GM12874 (cell line): ENCODE measurements around the gene MFNG.

Experiments
- TF ChIP-seq, protein P1 (sequence below): IDR thresholded peaks from 2 replicates; pipeline ENCODE4 v1.5.1; 2011; ENCODE audit warnings: low read depth, mild to moderate bottlenecking, control low read depth, low read length, moderate library complexity; ENCODE audit not compliant: insufficient read depth

The MFNG gene

DNA sequence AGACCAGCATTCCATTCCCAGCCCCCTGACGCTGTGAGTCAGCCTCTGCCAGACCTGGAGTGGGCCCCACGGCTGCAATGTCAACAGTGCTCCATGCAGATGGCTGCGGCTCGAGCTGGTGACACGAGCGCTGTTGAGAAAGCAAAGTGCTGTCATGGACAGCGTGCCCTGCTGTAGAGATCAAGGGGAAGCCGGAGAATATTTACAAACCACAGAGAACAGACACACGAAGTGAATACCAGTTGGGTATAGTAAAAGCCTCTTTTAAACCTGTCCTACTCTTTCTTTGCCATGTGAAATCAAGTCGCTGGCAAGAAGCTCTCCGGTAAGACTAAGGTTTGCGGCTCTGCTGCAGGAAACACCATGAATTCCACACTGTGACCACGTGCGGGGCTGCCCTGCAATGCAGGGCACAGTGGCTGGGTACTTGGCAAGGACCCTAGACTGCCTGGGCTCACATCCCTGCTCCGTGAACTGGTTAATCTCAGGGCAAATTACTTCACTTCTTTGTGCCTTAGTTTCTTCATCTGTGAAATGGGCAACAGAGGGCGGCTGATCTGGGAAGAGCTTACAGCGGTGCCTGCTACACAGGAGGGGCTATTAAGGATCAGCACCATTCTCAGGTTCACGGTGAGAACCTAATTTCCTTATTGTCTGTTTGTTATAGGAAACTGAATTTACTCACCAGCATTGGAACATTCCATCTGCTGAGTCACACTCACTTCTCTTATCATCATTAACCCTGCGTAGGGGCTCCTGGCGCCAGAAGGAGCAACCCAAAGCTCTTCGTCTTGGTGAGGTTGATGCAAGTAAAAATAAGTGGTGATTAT is 31.1 kb downstream of the MFNG start:
- TF ChIP-seq, protein P1, sequence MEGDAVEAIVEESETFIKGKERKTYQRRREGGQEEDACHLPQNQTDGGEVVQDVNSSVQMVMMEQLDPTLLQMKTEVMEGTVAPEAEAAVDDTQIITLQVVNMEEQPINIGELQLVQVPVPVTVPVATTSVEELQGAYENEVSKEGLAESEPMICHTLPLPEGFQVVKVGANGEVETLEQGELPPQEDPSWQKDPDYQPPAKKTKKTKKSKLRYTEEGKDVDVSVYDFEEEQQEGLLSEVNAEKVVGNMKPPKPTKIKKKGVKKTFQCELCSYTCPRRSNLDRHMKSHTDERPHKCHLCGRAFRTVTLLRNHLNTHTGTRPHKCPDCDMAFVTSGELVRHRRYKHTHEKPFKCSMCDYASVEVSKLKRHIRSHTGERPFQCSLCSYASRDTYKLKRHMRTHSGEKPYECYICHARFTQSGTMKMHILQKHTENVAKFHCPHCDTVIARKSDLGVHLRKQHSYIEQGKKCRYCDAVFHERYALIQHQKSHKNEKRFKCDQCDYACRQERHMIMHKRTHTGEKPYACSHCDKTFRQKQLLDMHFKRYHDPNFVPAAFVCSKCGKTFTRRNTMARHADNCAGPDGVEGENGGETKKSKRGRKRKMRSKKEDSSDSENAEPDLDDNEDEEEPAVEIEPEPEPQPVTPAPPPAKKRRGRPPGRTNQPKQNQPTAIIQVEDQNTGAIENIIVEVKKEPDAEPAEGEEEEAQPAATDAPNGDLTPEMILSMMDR = no peak

DNA sequence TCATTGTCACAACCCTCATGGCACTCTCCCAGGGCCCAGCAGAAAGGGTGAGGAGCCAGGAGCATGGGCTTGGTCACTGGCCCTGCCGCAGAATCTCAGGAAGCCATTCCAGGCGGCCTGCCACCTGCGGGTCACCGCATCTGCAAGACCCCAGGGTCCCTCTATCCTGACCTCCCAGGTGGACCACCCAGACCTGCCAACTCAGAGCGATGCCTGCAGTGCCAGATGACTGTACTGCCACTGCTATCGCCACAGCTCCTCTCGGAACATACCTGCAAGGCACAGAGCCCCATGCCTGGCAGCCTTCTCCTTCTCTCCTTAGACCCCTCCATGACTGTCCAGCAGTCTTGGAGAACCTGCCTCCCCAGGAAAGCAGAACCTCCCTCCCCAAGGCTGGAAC is 32.5 kb downstream of the MFNG start:
- TF ChIP-seq, protein P1 = no peak

DNA sequence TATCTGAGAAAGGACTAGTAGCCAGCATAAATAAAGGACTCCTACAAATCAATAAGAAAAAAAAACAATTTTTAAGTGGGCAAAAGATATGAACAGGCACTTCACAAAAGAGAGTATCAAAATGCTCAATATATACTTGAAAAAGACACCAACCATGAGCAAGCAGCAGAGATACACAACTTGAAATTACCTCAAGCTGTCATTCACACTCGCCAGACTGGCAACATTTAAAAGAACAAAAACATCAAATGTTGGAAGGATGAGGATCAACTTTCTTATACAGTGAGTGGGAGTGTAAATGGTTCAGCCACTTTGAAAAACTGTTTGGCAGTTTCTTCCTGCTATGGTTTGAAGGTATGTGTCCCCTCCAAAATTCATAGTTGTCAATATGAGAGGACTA is 35.0 kb downstream of the MFNG start:
- TF ChIP-seq, protein P1 = no peak

DNA sequence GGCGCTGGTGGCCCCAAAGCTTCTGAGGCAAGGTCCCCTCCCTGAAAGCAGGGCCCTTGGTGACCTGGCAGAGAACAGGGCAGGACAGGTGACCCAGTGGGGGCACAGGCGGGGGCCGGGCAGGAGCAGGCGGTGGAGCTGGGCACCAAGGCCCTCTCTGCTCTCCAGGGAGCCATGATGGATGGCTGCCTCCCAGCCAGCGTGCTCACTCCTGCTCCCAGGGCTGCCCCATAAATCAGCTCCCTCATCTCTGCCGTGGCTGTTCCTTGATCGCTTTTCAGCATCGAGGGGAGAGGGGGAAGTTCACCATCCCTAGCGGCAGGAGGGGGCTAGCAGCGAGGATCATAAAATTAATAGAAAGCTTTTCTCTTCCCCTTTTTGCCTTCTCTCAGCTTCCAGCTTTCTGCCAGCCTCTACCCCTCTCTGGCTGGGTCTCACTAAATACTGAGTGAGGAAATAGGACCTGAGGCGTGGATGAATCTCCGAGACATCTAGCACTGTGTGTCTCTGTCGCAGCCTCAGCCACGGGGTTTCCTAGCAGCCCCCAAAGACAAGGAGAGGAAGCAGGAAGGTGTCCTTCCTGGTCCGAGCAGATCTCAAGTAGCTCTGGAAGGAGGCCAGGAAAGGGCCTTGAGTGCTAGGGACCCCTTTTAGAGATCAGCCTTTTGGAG is 36.7 kb downstream of the MFNG start:
- TF ChIP-seq, protein P1 = no peak

DNA sequence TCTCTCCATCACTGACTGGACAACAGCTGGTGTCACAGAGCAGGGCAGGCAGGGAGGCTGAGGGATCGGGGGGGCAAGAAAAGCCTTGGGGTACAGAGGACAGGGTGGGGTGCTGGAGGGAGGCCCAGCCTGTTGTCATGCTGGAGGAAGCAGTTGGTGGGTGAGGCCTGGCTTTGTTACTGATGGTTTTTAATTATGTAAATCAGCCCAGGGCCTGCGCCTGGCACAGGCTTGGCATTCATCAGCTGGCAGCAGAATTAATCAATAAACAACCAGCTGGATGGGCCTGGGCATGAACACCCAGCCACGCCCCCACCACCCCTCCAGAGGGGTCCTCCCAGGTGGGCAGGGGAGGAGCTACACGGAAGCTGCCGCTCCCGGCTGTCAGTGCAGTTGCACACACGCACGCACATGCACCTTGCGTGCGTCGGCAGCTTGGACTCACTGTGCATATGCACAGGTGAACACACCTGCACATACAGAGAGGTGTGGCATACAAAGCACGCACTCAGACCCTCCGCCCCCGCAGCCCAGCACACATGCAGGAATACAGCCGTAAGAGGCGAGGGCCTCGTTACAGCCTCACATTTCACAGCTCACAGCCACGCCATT is 37.6 kb downstream of the MFNG start:
- TF ChIP-seq, protein P1 = no peak

DNA sequence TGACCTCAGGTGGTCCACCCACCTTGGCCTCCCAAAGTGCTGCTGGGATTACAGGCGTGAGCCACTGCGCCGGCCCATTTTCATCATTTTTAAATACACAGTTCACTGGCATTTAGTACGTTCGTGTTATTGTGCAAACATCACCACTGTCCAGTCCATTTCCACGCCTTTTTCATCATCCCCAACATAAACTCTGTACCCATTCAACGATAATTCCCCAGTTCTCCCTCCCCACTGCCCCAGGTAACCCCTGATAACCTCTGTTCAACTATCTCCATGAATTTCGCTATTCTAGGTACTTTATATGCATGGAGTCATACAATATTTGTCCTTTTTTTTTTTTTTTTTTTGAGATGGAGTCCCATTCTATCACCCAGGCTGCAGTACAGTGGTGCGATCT is 40.7 kb downstream of the MFNG start:
- TF ChIP-seq, protein P1 = no peak

DNA sequence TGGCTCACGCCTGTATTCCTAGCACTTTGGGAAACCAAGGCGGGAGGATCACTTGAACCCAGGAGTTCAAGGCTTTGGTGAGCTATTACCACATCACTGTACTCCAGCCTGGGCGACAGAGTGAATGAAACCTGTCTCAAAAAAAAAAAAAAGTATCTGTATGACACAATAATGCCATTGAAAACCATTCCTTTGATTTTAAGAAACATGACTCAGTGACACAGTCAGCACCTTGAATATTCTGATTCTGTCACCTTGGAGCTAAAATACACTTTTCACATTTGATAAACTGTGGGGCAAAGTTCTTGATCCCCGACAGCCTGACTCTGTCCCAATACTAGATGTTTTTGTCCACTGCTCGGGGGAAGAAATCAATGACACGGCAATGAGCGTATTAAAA is 42.2 kb downstream of the MFNG start:
- TF ChIP-seq, protein P1 = no peak
